HFF-Myc (cell line): ENCODE results near the gene SPI1.

Source experiments
- DNase-seq: peaks from one replicate; pipeline ENCODE4 v3.0.0-alpha.2; 2011; ENCODE audit warnings: low read depth; ENCODE audit errors: extremely low read depth
- H3K4me3 ChIP-seq: replicated peaks from 2 replicates; pipeline ENCODE4 v1.5.1; 2011; ENCODE audit warnings: low read depth, mild to moderate bottlenecking, control low read depth, low read length
- TF ChIP-seq, protein P1 (sequence below): IDR thresholded peaks from 2 replicates; pipeline ENCODE4 v1.5.1; 2012; ENCODE audit warnings: mild to moderate bottlenecking, low read depth, low read length, control low read depth; ENCODE audit errors: missing control alignments

Gene SPI1

GRCh38 chr11:47376107-47376524 lies 2.2 kb downstream of the SPI1 start:
- DNase-seq: no peak
- TF ChIP-seq, protein P1, sequence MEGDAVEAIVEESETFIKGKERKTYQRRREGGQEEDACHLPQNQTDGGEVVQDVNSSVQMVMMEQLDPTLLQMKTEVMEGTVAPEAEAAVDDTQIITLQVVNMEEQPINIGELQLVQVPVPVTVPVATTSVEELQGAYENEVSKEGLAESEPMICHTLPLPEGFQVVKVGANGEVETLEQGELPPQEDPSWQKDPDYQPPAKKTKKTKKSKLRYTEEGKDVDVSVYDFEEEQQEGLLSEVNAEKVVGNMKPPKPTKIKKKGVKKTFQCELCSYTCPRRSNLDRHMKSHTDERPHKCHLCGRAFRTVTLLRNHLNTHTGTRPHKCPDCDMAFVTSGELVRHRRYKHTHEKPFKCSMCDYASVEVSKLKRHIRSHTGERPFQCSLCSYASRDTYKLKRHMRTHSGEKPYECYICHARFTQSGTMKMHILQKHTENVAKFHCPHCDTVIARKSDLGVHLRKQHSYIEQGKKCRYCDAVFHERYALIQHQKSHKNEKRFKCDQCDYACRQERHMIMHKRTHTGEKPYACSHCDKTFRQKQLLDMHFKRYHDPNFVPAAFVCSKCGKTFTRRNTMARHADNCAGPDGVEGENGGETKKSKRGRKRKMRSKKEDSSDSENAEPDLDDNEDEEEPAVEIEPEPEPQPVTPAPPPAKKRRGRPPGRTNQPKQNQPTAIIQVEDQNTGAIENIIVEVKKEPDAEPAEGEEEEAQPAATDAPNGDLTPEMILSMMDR: no peak
- H3K4me3 ChIP-seq: no peak overlapping the region

DNA sequence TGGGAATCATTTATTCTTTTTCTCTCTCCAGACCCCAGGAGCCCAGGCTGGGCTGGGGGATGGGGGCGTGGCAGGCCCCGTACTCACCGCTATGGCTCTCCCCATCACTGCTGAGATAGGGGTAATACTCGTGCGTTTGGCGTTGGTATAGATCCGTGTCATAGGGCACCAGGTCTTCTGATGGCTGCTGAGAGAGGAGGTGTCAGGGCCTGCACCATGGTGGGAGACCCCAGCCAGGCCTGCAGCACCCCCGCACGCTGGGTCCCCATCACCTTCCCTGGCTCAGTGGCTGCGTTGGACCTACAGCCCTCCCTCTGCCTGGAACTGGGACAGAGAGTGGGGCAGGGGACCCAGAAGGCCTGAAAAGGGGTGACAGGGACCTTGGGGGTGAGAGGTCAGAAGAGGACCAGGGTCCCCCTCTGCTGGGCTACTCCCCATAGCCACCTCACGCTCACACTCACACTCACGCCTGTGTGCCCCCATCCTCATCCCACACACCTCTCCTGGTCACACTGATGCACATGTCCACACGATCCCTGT lies 2.7 kb downstream of the SPI1 start:
- TF ChIP-seq, protein P1: no peak
- DNase-seq: no peak
- H3K4me3 ChIP-seq: no peak overlapping the region

DNA sequence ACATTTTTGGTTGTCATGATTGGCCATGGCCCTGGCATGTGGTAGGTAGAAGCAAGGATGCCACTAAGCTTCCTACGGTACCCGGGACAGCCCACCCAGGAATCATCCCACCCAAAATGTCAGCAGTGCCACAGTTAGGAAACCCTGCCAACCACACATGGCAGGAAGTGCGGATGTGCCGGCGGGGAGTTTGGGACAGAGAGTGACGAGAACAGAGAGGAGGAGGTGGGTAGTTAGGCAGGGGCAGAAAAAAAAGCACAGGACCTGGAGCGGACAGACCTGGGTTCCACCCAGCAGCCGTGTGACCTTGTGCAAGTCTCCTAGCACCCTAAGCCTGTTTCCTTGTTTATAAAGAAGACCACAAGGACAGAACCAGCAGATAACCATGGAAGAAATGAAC lies 3.3 kb downstream of the SPI1 start:
- H3K4me3 ChIP-seq: no peak overlapping the region
- TF ChIP-seq, protein P1: no peak
- DNase-seq: no peak

- no peak overlapping the region for H3K4me3 ChIP-seq
- TF ChIP-seq, protein P1: no peak
- DNase-seq: no peak
Measured at GRCh38 chr11:47374720-47375019, 3.7 kb downstream of the SPI1 start.

GRCh38 chr11:47373876-47374719 lies 4.2 kb downstream of the SPI1 start:
- H3K4me3 ChIP-seq: no peak overlapping the region
- TF ChIP-seq, protein P1: peak; percentile 97
- peak; percentile 20 for DNase-seq

DNA sequence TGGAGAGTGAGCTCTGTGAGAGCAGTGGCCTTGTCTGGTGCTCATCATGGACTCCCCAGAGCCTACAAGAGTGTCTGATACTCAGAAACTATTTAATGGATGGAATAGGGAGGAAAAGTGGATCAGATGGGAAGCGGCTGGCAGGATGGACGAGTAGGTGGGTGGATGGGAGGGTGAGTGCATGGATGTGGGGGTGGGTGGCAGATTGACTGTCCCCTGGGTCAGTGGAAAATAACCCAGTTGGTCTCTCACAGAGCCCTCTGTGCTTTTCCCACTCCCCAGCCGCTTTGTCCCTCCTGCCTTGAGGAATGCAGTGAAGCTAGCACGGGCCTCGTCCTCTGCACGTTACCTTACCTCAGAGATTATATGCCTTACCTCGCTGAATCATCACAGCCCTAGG lies 5.9 kb downstream of the SPI1 start:
- TF ChIP-seq, protein P1: no peak
- H3K4me3 ChIP-seq: no peak overlapping the region
- no peak for DNase-seq
